ENCODE measurements around the gene REN. TPM values are rescaled to one million over a fixed set of nuclear protein-coding genes. Genes with fewer than 3 reads are reported as not detected.

Gene REN
- total and polyA plus RNA-seq, 4 donors, result 0.05 to 0.25 (median 0.15) TPM; not detected in 1

GRCh38 chr1:204174958-204175357 is 8.8 kb upstream of the REN start:
- Histone ChIP-seq H3K4me3 (ENCODE audit: low read depth in 1 of 3, low read length in 3 of 3) (no peak overlapping the region), H3K4me1 (ENCODE audit: control insufficient read depth in 4 of 4, insufficient read depth in 4 of 4, low read length in 3 of 4) (peaks cover 0 to 6% (median 2%) of the 10 kb centered on the region in 4 donors), H3K36me3 (ENCODE audit: control insufficient read depth in 4 of 4, insufficient read depth in 3 of 4, low read depth in 1 of 4, low read length in 3 of 4) (no peaks in the 10 kb centered on the region), H3K27ac (ENCODE audit: low read depth in 1 of 2, low read length in 2 of 2) (no peak overlapping the region), H3K9me3 (ENCODE audit: control insufficient read depth in 4 of 4, low read length in 3 of 4) (no peaks in the 10 kb centered on the region), H3K9ac (ENCODE audit: low read depth in 1 of 2, low read length in 2 of 2) (no peak overlapping the region), H3K27me3 (ENCODE audit: control insufficient read depth in 4 of 4, insufficient read depth in 4 of 4, low read length in 3 of 4) (no peaks in the 10 kb centered on the region)
- WGBS, result 90% methylated on average over 3 of the region's 3 CpGs
- TF ChIP-seq GABPA (IDR thresholded peaks at IDR 0.05 in 1 of 2, conservative IDR thresholded peaks at IDR 0.05 in 1 of 2), result no peak
- no peak for TF ChIP-seq EGR1 (IDR thresholded peaks at IDR 0.05; ENCODE audit: low read depth in 2 of 2)
- TF ChIP-seq, protein P1, sequence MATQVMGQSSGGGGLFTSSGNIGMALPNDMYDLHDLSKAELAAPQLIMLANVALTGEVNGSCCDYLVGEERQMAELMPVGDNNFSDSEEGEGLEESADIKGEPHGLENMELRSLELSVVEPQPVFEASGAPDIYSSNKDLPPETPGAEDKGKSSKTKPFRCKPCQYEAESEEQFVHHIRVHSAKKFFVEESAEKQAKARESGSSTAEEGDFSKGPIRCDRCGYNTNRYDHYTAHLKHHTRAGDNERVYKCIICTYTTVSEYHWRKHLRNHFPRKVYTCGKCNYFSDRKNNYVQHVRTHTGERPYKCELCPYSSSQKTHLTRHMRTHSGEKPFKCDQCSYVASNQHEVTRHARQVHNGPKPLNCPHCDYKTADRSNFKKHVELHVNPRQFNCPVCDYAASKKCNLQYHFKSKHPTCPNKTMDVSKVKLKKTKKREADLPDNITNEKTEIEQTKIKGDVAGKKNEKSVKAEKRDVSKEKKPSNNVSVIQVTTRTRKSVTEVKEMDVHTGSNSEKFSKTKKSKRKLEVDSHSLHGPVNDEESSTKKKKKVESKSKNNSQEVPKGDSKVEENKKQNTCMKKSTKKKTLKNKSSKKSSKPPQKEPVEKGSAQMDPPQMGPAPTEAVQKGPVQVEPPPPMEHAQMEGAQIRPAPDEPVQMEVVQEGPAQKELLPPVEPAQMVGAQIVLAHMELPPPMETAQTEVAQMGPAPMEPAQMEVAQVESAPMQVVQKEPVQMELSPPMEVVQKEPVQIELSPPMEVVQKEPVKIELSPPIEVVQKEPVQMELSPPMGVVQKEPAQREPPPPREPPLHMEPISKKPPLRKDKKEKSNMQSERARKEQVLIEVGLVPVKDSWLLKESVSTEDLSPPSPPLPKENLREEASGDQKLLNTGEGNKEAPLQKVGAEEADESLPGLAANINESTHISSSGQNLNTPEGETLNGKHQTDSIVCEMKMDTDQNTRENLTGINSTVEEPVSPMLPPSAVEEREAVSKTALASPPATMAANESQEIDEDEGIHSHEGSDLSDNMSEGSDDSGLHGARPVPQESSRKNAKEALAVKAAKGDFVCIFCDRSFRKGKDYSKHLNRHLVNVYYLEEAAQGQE (IDR thresholded peaks at IDR 0.05), result no peak
- TF ChIP-seq, protein P2, sequence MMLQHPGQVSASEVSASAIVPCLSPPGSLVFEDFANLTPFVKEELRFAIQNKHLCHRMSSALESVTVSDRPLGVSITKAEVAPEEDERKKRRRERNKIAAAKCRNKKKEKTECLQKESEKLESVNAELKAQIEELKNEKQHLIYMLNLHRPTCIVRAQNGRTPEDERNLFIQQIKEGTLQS (IDR thresholded peaks at IDR 0.05), result no peak
- TF ChIP-seq, protein P3, sequence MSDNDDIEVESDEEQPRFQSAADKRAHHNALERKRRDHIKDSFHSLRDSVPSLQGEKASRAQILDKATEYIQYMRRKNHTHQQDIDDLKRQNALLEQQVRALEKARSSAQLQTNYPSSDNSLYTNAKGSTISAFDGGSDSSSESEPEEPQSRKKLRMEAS (IDR thresholded peaks at IDR 0.05), result no peak
- TF ChIP-seq ZBTB33 (IDR thresholded peaks at IDR 0.05), result no peak
- TF ChIP-seq JUND (IDR thresholded peaks at IDR 0.05), result no peak
- no peak for TF ChIP-seq TAF1 (conservative IDR thresholded peaks at IDR 0.05)
- TF ChIP-seq YY1 (IDR thresholded peaks at IDR 0.05), result no peak
- TF ChIP-seq SP1 (IDR thresholded peaks at IDR 0.05), result no peak
- TF ChIP-seq, protein P4, sequence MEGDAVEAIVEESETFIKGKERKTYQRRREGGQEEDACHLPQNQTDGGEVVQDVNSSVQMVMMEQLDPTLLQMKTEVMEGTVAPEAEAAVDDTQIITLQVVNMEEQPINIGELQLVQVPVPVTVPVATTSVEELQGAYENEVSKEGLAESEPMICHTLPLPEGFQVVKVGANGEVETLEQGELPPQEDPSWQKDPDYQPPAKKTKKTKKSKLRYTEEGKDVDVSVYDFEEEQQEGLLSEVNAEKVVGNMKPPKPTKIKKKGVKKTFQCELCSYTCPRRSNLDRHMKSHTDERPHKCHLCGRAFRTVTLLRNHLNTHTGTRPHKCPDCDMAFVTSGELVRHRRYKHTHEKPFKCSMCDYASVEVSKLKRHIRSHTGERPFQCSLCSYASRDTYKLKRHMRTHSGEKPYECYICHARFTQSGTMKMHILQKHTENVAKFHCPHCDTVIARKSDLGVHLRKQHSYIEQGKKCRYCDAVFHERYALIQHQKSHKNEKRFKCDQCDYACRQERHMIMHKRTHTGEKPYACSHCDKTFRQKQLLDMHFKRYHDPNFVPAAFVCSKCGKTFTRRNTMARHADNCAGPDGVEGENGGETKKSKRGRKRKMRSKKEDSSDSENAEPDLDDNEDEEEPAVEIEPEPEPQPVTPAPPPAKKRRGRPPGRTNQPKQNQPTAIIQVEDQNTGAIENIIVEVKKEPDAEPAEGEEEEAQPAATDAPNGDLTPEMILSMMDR (IDR thresholded peaks at IDR 0.05; ENCODE audit: low read depth, low read length, missing input control), result no peak
- TF ChIP-seq NR2F2 (IDR thresholded peaks at IDR 0.05), result no peak
- no peak for TF ChIP-seq HNF4G (IDR thresholded peaks at IDR 0.05)
- TF ChIP-seq RXRA (IDR thresholded peaks at IDR 0.05), result no peak
- TF ChIP-seq FOXA2 (IDR thresholded peaks at IDR 0.05), result no peak
- no peak for TF ChIP-seq HNF4A (conservative IDR thresholded peaks at IDR 0.05)
- no peak for TF ChIP-seq RAD21 (IDR thresholded peaks at IDR 0.05)
- no peak for DNase-seq (ENCODE audit: low spot score)

All from liver (tissue), 9 donors.